ENCODE results near the gene VEZF1. TPM values are rescaled to one million over a fixed set of nuclear protein-coding genes. Genes with fewer than 3 reads are reported as not detected.

VEZF1 gene
- 10 to 100 TPM; 35.8 to 54.1 (median 40.1) TPM for polyA plus RNA-seq

DNA sequence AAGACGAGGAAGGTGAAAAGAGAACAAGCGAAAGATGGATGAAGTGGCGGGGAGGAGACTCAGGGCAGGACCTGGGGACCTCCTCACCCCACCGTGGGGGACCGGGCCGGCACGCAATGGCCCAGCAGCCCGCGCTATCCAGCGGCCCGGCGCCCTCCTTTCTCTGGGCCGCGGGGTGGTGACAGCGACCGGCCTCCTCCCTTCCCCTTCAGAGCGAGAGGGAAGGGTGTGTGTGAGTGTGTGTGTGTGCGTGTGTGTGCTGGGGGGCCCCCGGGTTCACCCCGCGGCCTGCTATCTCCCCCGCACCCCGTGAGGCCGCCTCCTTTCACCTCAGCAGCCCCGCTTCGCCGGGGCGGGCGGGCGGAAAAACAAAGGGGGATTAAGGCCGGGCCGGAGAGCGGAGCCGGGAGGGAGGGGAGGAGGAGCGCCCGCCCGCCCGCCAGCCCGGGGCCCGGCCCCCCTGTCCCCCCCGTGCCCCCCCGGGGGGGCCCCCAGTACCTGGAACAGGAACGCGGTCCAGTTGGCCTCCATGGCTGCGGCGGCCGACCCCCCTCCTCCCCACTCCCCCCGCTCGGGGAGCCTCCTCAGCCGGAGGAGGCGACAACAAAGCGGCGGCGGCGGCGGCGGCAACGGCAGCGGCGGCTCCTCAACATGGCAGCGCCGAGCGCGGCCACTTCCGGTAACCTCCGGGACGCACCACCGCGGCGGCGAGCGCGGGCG is at the start of gene VEZF1:
Gene VEZF1, minus strand, starts transcription at position 674 of the 720 bp plus-strand sequence. Its CDS starts 143 bp downstream, at position 531.
- Mint-ChIP-seq H3K36me3 (peaks cover 0 to 6% (median 0%) of the 10 kb centered on the region in 3 donors), H3K27me3 (ENCODE audit: low read depth in 3 of 3) (peaks cover 8 to 19% (median 11%) of the 10 kb centered on the region in 3 donors), H3K4me3 (peak within 1 kb of the TSS; percentile 93 to 96 (median 95)), H3K27ac (peak within 1 kb of the TSS; percentile 79 to 96 (median 92)), H3K4me1 (peaks cover 58 to 60% of the 10 kb centered on the region in 2 donors), H3K9me3 (no peaks in the 10 kb centered on the region)
- DNase-seq = peak; percentile 75 to 81 (median 76)

- H3K36me3 Mint-ChIP-seq = no peaks in the 10 kb centered on the region
- no peaks in the 10 kb centered on the region for H3K9me3 Mint-ChIP-seq
- no peak overlapping the region for H3K27ac Mint-ChIP-seq
- H3K27me3 Mint-ChIP-seq (ENCODE audit: low read depth in 3 of 3) = peaks cover 4 to 6% (median 6%) of the 10 kb centered on the region in 3 donors
- no peak overlapping the region for H3K4me3 Mint-ChIP-seq
- no peak for DNase-seq
- H3K4me1 Mint-ChIP-seq = no peaks in the 10 kb centered on the region
Measured at GRCh38 chr17:58032691-58033415, 44.8 kb upstream of the VEZF1 start.

DNA sequence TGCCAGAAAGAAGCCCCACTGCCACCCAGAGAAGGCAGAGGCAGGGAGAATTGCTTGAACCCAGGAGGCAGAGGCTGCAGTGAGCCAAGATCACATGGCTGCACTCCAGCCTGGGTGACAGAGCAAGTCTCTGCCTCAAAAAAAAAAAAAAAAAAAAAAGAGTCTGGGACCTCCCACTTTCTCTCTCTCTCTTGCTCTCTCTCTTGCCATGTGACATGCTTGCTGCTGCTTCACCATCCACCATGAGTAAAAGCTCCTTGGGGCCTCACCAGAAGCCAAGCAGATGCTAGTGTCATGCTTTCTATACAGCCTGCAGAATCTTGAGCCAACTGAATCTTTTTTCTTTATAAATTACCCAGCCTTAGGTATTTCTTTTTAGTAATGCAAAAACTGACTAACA is 40.5 kb upstream of the VEZF1 start:
- H3K4me1 Mint-ChIP-seq = no peaks in the 10 kb centered on the region
- no peaks in the 10 kb centered on the region for H3K36me3 Mint-ChIP-seq
- DNase-seq = no peak
- no peak overlapping the region for H3K4me3 Mint-ChIP-seq
- no peaks in the 10 kb centered on the region for H3K9me3 Mint-ChIP-seq
- H3K27ac Mint-ChIP-seq = no peak overlapping the region
- H3K27me3 Mint-ChIP-seq (ENCODE audit: low read depth in 3 of 3) = peaks cover 7 to 9% (median 8%) of the 10 kb centered on the region in 3 donors

DNA sequence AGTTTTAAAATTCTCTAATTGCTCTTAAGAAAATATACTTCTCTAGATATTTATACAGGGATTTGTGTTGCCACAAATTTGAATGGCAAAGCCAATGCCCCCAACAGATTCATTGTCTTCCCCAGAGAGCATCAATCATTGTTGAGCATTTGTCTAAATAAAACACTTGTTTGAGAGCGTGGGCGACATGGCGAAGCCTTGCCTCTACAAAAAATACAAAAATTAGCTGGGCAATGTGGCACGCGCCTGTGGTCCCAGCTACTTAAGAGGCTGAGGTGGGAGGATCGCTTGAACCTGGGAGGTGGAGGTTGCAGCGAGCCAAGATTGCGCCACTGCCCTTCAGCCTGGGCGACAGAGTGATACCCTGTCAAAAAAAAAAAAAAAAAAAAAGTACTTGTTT is 32.3 kb upstream of the VEZF1 start:
- H3K9me3 Mint-ChIP-seq = no peaks in the 10 kb centered on the region
- H3K4me1 Mint-ChIP-seq = no peaks in the 10 kb centered on the region
- H3K36me3 Mint-ChIP-seq = no peaks in the 10 kb centered on the region
- H3K27me3 Mint-ChIP-seq (ENCODE audit: low read depth in 3 of 3) = peaks cover 3 to 7% (median 6%) of the 10 kb centered on the region in 3 donors
- DNase-seq = no peak
- H3K27ac Mint-ChIP-seq = no peak overlapping the region
- no peak overlapping the region for H3K4me3 Mint-ChIP-seq

- H3K4me1 Mint-ChIP-seq = no peaks in the 10 kb centered on the region
- no peaks in the 10 kb centered on the region for H3K9me3 Mint-ChIP-seq
- H3K36me3 Mint-ChIP-seq = no peaks in the 10 kb centered on the region
- H3K27me3 Mint-ChIP-seq (ENCODE audit: low read depth in 3 of 3) = peaks cover 3 to 5% (median 3%) of the 10 kb centered on the region in 3 donors
- no peak overlapping the region for H3K27ac Mint-ChIP-seq
- DNase-seq = no peak
- no peak overlapping the region for H3K4me3 Mint-ChIP-seq
Measured at GRCh38 chr17:58019521-58019920, 31.5 kb upstream of the VEZF1 start.

DNA sequence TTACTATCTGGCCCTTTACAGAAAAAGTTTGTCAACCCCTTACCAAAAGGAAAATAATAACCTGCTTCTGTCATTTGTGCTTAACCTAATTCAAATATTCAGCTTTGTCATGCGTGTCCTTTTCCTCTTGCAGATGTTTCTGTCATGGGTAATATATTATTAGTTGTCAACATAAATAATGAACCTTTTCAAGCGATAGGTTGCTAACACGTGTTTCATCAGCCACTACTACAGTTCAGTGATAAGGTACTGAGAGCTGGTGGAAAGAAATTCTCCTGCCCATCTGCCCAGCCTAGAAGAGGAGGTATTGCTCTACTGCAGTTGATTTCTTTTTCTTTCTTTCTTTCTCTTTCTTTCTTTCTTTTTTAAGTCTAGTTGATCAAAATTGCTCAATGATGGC is 31.0 kb upstream of the VEZF1 start:
- no peak overlapping the region for H3K27ac Mint-ChIP-seq
- no peak for DNase-seq
- no peaks in the 10 kb centered on the region for H3K36me3 Mint-ChIP-seq
- H3K27me3 Mint-ChIP-seq (ENCODE audit: low read depth in 3 of 3) = peaks cover 2 to 3% (median 3%) of the 10 kb centered on the region in 3 donors
- no peaks in the 10 kb centered on the region for H3K9me3 Mint-ChIP-seq
- H3K4me1 Mint-ChIP-seq = no peaks in the 10 kb centered on the region
- no peak overlapping the region for H3K4me3 Mint-ChIP-seq

- Mint-ChIP-seq H3K4me3 (no peak overlapping the region), H3K9me3 (peaks cover 0 to 4% (median 0%) of the 10 kb centered on the region in 6 donors), H3K4me1 (peaks cover 23 to 31% of the 10 kb centered on the region in 2 donors), H3K36me3 (peaks cover 4 to 13% (median 9%) of the 10 kb centered on the region in 3 donors), H3K27me3 (ENCODE audit: low read depth in 3 of 3) (peaks cover 18 to 29% (median 29%) of the 10 kb centered on the region in 3 donors), H3K27ac (no peak overlapping the region)
- DNase-seq = no peak
Measured at GRCh38 chr17:58010067-58010799, 22.2 kb upstream of the VEZF1 start.

DNA sequence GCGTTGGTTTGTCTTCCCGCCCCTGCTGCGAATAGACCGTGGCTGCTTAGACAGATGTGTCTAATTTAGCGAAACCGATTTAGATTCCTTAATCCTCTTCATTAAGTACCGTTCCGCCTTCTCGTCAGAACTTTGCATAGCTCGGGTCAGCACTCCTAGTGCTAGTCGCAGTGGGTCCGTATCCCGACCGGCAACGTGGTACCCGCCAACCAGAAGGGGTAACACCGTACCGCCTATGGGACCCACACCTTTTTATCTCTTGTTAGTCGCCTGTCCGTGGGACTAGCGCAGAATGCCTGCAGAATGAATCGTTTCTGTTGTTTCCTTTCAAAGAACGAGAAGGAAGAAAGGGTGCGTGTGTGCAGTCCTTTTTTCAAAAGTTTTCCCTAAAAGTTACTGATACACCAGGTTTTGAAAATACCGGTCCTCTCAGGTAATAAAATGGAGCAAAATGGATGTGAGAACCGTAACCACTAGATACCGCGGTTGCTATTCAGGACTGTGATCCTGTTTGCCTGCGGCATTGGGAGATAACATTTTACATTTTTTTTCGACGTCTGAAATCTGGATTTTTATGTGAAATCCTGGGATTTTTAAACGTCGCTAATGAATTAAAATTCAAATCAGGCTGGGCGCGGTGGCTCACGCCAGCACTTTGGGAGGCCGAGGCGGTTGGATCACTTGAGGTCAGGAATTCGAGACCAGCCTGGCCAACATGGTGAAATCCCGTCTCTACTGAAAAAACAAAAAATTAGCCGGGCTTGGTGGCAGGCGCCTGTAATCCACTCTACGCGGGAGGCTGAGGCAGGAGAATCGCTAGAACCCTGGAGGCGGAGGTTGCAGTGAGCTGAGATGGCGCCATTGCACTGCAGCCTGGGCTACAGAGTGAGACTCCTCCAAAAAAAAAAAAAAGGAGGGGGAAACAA is 20.0 kb upstream of the VEZF1 start:
- Mint-ChIP-seq H3K36me3 (peaks cover 13 to 29% (median 19%) of the 10 kb centered on the region in 3 donors), H3K27me3 (ENCODE audit: low read depth in 3 of 3) (peaks cover 23 to 32% (median 27%) of the 10 kb centered on the region in 3 donors), H3K27ac (peak overlapping the region; percentile 96 to 100 (median 98)), H3K4me3 (peak overlapping the region; percentile 97 to 100 (median 99)), H3K4me1 (peaks cover 44% of the 10 kb centered on the region in 2 donors), H3K9me3 (peaks cover 0 to 4% (median 0%) of the 10 kb centered on the region in 6 donors)
- DNase-seq = no peak

DNA sequence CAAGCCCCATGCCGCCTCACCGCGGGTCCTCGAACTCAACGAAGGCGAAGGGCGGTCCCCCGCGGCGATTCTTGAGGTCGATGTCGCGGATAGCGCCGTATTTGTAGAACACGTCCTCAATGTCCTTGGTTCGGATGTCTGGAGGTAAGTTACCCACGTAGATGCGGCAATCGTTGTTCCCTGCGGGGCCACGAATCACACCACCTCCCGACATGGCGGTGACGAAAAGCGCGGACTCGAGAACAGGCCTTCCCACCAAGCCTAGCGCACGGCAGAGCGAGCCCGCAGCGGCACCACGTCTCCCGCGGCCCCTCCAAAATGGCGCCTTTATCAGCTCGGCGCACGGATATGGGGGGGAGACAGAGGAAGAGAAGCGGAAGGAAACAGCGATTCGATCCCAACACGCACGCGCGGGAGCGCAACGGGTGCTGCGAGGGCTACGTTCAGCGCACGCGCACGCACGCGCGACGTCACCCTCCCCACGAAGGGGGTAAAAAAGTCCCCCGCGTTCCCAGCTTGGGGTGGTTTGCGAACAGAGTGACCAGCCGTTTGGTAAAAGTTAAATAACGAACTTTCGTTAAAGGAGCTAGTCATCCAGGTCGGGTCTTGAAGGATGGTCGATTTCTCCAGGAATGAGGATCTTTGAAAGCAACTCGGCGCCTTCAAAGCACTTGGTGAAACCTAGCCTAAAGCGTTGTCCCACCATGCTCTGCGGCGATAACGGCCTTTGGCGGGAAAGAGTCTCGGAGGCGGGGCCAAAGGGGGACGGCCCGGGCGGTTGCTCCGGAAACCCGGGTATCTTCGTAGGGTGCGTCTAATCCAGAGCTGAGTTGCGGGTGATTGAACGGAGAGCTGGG is 19.1 kb upstream of the VEZF1 start, which contains the start of gene SRSF1:
Gene SRSF1, minus strand, starts transcription at position 323 of the 857 bp plus-strand sequence. Its CDS starts 109 bp downstream, at position 214.
- peak within 1 kb of the TSS; percentile 96 to 100 (median 98) for H3K27ac Mint-ChIP-seq
- H3K4me3 Mint-ChIP-seq = peak within 1 kb of the TSS; percentile 97 to 100 (median 99)
- peaks cover 13 to 37% (median 21%) of the 10 kb centered on the region in 3 donors for H3K36me3 Mint-ChIP-seq
- peaks cover 0 to 4% (median 0%) of the 10 kb centered on the region in 6 donors for H3K9me3 Mint-ChIP-seq
- peak; percentile 98 to 99 (median 99) for DNase-seq
- H3K27me3 Mint-ChIP-seq (ENCODE audit: low read depth in 3 of 3) = peaks cover 20 to 32% (median 24%) of the 10 kb centered on the region in 3 donors
- peaks cover 46 to 53% of the 10 kb centered on the region in 2 donors for H3K4me1 Mint-ChIP-seq

DNA sequence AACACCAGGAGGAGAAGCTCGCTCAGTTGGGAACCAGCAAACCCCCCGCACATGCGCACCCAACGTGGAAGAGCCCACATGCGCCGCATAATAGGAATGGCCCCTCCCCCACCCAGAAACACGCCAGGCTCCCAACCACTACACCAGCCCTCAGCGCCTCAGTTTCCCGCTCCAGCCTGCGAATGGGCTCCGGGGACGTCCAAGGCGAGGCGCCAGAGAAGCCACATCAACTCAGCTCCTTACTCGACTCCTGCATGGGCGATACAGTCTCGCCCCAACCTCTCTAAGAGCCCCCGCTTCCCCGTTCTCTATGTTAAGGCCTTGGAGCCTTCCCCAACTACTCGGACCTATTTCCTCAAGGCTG is 18.5 kb upstream of the VEZF1 start:
- peak in 1 of 3 donors; percentile 46 for DNase-seq
- H3K4me1 Mint-ChIP-seq = peaks cover 48 to 56% of the 10 kb centered on the region in 2 donors
- H3K27ac Mint-ChIP-seq = peak overlapping the region; percentile 96 to 100 (median 98)
- H3K9me3 Mint-ChIP-seq = peaks cover 0 to 4% (median 0%) of the 10 kb centered on the region in 6 donors
- peak overlapping the region; percentile 97 to 100 (median 99) for H3K4me3 Mint-ChIP-seq
- peaks cover 20 to 31% (median 24%) of the 10 kb centered on the region in 3 donors for H3K27me3 Mint-ChIP-seq (ENCODE audit: low read depth in 3 of 3)
- H3K36me3 Mint-ChIP-seq = peaks cover 13 to 38% (median 21%) of the 10 kb centered on the region in 3 donors

GRCh38 chr17:58005728-58006559 is 17.9 kb upstream of the VEZF1 start:
- H3K4me1 Mint-ChIP-seq = peaks cover 48 to 60% of the 10 kb centered on the region in 2 donors
- H3K36me3 Mint-ChIP-seq = peaks cover 13 to 38% (median 21%) of the 10 kb centered on the region in 3 donors

More at GRCh38 chr17:58005728-58006559, 17.9 kb upstream of the VEZF1 start:
- Mint-ChIP-seq H3K27ac (peak overlapping the region; percentile 96 to 100 (median 98)), H3K9me3 (peaks cover 0 to 4% (median 0%) of the 10 kb centered on the region in 6 donors), H3K27me3 (ENCODE audit: low read depth in 3 of 3) (peaks cover 20 to 31% (median 24%) of the 10 kb centered on the region in 3 donors), H3K4me3 (peak overlapping the region; percentile 97 to 100 (median 99))
- DNase-seq = peak in 2 of 3 donors; percentile 49 to 56

All from immature natural killer cell (primary cell).